ENCODE data around the gene MRC2.

Gene MRC2

DNA sequence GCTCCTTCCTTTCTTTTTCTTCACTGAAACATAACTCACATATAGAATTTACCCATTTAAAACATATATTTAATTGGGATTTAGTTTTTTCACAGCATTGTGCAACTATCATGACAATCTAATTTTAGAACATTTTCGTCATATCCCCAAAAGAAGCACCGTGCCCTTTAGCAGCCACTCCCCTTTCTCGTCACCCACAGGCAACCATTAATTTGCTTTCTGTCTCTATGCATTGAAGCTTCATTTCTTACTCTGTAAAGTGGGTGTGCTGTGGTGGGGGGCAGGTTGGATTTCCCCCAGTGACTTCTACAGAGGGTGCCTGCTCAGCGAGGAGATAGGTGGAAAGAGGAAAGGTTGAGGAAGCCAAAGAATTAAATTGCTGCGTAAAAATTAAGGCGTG is 35.8 kb downstream of the MRC2 start:
- H4K20me1 ChIP-seq (ENCODE audit: insufficient read depth, low read length) = no peaks in the 10 kb centered on the region

DNA sequence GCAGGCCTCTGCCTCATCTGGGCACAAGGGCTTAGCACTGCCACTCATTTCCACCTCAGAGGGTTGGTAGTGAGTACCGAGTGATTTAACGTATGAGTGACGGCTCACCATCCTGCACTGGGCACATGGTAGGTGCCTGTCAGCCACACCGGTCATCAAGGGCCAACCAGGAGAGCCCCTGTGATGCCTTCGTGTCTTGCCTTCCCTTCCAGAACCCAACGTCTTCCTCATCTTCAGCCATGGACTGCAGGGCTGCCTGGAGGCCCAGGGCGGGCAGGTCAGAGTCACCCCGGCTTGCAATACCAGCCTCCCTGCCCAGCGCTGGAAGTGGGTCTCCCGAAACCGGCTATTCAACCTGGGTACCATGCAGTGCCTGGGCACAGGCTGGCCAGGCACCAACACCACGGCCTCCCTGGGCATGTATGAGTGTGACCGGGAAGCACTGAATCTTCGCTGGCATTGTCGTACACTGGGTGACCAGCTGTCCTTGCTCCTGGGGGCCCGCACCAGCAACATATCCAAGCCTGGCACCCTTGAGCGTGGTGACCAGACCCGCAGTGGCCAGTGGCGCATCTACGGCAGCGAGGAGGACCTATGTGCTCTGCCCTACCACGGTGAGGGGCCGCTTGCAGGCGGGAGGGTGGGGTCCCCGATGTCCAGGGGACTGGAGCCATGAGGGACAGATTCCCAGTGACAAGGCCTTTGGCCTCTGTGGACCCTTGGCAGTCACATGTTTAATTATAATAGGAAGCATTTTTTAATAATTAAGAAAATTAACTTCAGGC is 37.1 kb downstream of the MRC2 start:
- H3K9me3 ChIP-seq (replicated peaks; ENCODE audit: insufficient read depth, low read length) = no peaks in the 10 kb centered on the region
- H3K36me3 ChIP-seq (replicated peaks; ENCODE audit: insufficient read depth, low read length) = no peaks in the 10 kb centered on the region

More for the DNA sequence above, 35.8 kb downstream of the MRC2 start:
- no peak overlapping the region for H3K4me3 ChIP-seq (ENCODE audit: low read length)
- no peak overlapping the region for H2AFZ ChIP-seq (ENCODE audit: low read length)
- H3K4me2 ChIP-seq (ENCODE audit: low read depth, low read length) = no peak overlapping the region
- TF ChIP-seq, protein P1, sequence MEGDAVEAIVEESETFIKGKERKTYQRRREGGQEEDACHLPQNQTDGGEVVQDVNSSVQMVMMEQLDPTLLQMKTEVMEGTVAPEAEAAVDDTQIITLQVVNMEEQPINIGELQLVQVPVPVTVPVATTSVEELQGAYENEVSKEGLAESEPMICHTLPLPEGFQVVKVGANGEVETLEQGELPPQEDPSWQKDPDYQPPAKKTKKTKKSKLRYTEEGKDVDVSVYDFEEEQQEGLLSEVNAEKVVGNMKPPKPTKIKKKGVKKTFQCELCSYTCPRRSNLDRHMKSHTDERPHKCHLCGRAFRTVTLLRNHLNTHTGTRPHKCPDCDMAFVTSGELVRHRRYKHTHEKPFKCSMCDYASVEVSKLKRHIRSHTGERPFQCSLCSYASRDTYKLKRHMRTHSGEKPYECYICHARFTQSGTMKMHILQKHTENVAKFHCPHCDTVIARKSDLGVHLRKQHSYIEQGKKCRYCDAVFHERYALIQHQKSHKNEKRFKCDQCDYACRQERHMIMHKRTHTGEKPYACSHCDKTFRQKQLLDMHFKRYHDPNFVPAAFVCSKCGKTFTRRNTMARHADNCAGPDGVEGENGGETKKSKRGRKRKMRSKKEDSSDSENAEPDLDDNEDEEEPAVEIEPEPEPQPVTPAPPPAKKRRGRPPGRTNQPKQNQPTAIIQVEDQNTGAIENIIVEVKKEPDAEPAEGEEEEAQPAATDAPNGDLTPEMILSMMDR (IDR thresholded peaks at IDR 0.05; ENCODE audit: low read length) = no peak
- no peak for TF ChIP-seq EZH2phosphoT487 (IDR thresholded peaks at IDR 0.05; ENCODE audit: low read length)
- no peak for TF ChIP-seq EZH2 (optimal IDR thresholded peaks at IDR 0.05; ENCODE audit: low read depth, low read length)
- no peak for DNase-seq
- H3K27ac ChIP-seq (ENCODE audit: low read length) = no peak overlapping the region
- no peaks in the 10 kb centered on the region for H3K27me3 ChIP-seq (replicated peaks; ENCODE audit: insufficient read depth, low read length)
- no peaks in the 10 kb centered on the region for H3K36me3 ChIP-seq (replicated peaks; ENCODE audit: insufficient read depth, low read length)
- H3K4me1 ChIP-seq (ENCODE audit: low read length) = no peaks in the 10 kb centered on the region
- H3K9me3 ChIP-seq (replicated peaks; ENCODE audit: insufficient read depth, low read length) = no peaks in the 10 kb centered on the region
- H3F3A ChIP-seq (ENCODE audit: insufficient read depth, low read length) = no peaks in the 10 kb centered on the region
- no peaks in the 10 kb centered on the region for H3K9me2 ChIP-seq (replicated peaks; ENCODE audit: insufficient read depth, low read length)
- no peak overlapping the region for H3K9ac ChIP-seq (ENCODE audit: low read length)
- no peaks in the 10 kb centered on the region for H3K79me2 ChIP-seq (ENCODE audit: low read length)

DNA sequence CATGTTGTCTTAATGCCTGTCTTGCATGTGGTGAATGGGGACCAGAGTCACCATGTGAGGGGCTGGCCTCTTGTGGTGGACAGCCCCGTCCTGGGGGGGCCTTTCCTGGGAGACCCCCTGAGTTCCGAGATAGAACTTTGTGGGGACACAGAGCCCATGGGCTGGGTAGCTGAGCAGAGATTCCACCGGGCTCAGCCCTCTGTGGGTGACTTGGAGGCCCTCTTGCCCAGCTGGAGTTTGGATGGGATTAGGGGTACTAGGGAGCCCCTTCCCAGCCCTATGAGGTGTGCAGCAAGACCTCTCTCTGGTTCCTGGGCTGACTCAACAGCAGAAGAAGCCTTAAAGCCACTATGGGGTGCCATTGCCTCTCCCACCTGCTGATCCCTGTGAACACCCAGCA is 38.1 kb downstream of the MRC2 start:
- H3K36me3 ChIP-seq (replicated peaks; ENCODE audit: insufficient read depth, low read length) = no peaks in the 10 kb centered on the region
- H3F3A ChIP-seq (ENCODE audit: insufficient read depth, low read length) = no peaks in the 10 kb centered on the region
- no peak overlapping the region for H2AFZ ChIP-seq (ENCODE audit: low read length)

More for the DNA sequence above, 37.1 kb downstream of the MRC2 start:
- H3F3A ChIP-seq (ENCODE audit: insufficient read depth, low read length) = no peaks in the 10 kb centered on the region
- H4K20me1 ChIP-seq (ENCODE audit: insufficient read depth, low read length) = no peaks in the 10 kb centered on the region
- no peak for DNase-seq
- no peak overlapping the region for H3K9ac ChIP-seq (ENCODE audit: low read length)
- no peaks in the 10 kb centered on the region for H3K79me2 ChIP-seq (ENCODE audit: low read length)
- no peaks in the 10 kb centered on the region for H3K27me3 ChIP-seq (replicated peaks; ENCODE audit: insufficient read depth, low read length)
- no peak overlapping the region for H3K27ac ChIP-seq (ENCODE audit: low read length)
- TF ChIP-seq, protein P1 (IDR thresholded peaks at IDR 0.05; ENCODE audit: low read length) = no peak
- no peak for TF ChIP-seq EZH2phosphoT487 (IDR thresholded peaks at IDR 0.05; ENCODE audit: low read length)
- no peak for TF ChIP-seq EZH2 (optimal IDR thresholded peaks at IDR 0.05; ENCODE audit: low read depth, low read length)
- H3K4me1 ChIP-seq (ENCODE audit: low read length) = no peaks in the 10 kb centered on the region
- no peak overlapping the region for H3K4me3 ChIP-seq (ENCODE audit: low read length)
- H2AFZ ChIP-seq (ENCODE audit: low read length) = no peak overlapping the region
- no peaks in the 10 kb centered on the region for H3K9me2 ChIP-seq (replicated peaks; ENCODE audit: insufficient read depth, low read length)
- no peak overlapping the region for H3K4me2 ChIP-seq (ENCODE audit: low read depth, low read length)

More for the DNA sequence above, 38.1 kb downstream of the MRC2 start:
- H3K4me1 ChIP-seq (ENCODE audit: low read length) = no peaks in the 10 kb centered on the region
- no peak for DNase-seq
- H3K79me2 ChIP-seq (ENCODE audit: low read length) = no peaks in the 10 kb centered on the region
- no peaks in the 10 kb centered on the region for H3K9me2 ChIP-seq (replicated peaks; ENCODE audit: insufficient read depth, low read length)
- H3K27ac ChIP-seq (ENCODE audit: low read length) = no peak overlapping the region
- TF ChIP-seq EZH2phosphoT487 (IDR thresholded peaks at IDR 0.05; ENCODE audit: low read length) (no peak), EZH2 (optimal IDR thresholded peaks at IDR 0.05; ENCODE audit: low read depth, low read length) (no peak)
- TF ChIP-seq, protein P1 (IDR thresholded peaks at IDR 0.05; ENCODE audit: low read length) = no peak
- H3K4me2 ChIP-seq (ENCODE audit: low read depth, low read length) = no peak overlapping the region
- no peak overlapping the region for H3K4me3 ChIP-seq (ENCODE audit: low read length)
- no peaks in the 10 kb centered on the region for H3K27me3 ChIP-seq (replicated peaks; ENCODE audit: insufficient read depth, low read length)
- no peaks in the 10 kb centered on the region for H4K20me1 ChIP-seq (ENCODE audit: insufficient read depth, low read length)
- no peaks in the 10 kb centered on the region for H3K9me3 ChIP-seq (replicated peaks; ENCODE audit: insufficient read depth, low read length)
- no peak overlapping the region for H3K9ac ChIP-seq (ENCODE audit: low read length)

All from MM.1S (cell line).